ENCODE data around the gene SMPDL3B. TPM values are rescaled to one million over a fixed set of nuclear protein-coding genes. Genes with fewer than 3 reads are reported as not detected.

Gene SMPDL3B
- total RNA-seq, 1 experiment from 2014 or later, result 2.0 TPM

GRCh38 chr1:27960762-27961645 lies 26.2 kb downstream of the SMPDL3B start:
- in situ Hi-C loops (cut with HindIII; ENCODE audit: low pct_unique_long_range_greater_than_20kb, low sequenced_read_pairs), result no loop called here
- no peak for DNase-seq (ENCODE audit: low read depth, low spot score)

GRCh38 chr1:27961646-27962221 lies 26.9 kb downstream of the SMPDL3B start:
- DNase-seq (ENCODE audit: low read depth, low spot score), result peak; percentile 26
- in situ Hi-C loops (cut with HindIII; ENCODE audit: low pct_unique_long_range_greater_than_20kb, low sequenced_read_pairs), result no loop called here

DNA sequence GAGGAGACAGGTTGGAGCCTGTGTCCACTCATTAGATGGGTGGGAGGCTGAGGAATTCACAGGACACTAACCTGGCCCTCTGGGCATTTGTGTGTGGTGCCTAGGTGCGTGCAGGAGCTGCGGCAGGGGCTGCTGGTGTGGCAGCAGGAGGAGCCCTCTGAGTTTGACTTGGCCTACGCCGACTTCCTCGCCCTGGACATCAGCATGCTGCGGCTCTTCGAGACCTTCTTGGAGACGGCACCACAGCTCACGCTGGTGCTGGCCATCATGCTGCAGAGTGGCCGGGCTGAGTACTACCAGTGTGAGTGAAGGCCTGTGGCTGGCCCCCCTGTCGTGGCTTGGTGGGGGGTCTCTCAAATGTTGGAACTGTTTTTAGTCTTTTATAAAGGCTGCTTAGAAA lies 28.6 kb downstream of the SMPDL3B start:
- no peak for DNase-seq (ENCODE audit: low read depth, low spot score)
- in situ Hi-C loops (cut with HindIII; ENCODE audit: low pct_unique_long_range_greater_than_20kb, low sequenced_read_pairs), result no loop called here

DNA sequence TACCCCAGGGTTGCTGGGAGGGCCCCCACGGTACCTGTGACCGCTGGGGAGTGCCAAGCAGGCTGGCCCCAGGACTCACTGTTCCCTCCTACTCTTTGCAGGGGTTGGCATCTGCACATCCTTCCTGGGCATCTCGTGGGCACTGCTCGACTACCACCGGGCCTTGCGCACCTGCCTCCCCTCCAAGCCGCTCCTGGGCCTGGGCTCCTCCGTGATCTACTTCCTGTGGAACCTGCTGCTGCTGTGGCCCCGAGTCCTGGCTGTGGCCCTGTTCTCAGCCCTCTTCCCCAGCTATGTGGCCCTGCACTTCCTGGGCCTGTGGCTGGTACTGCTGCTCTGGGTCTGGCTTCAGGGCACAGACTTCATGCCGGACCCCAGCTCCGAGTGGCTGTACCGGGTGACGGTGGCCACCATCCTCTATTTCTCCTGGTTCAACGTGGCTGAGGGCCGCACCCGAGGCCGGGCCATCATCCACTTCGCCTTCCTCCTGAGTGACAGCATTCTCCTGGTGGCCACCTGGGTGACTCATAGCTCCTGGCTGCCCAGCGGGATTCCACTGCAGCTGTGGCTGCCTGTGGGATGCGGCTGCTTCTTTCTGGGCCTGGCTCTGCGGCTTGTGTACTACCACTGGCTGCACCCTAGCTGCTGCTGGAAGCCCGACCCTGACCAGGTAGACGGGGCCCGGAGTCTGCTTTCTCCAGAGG lies 31.8 kb downstream of the SMPDL3B start:
- DNase-seq (ENCODE audit: low read depth, low spot score), result no peak
- in situ Hi-C loops (cut with HindIII; ENCODE audit: low pct_unique_long_range_greater_than_20kb, low sequenced_read_pairs), result no loop called here

DNA sequence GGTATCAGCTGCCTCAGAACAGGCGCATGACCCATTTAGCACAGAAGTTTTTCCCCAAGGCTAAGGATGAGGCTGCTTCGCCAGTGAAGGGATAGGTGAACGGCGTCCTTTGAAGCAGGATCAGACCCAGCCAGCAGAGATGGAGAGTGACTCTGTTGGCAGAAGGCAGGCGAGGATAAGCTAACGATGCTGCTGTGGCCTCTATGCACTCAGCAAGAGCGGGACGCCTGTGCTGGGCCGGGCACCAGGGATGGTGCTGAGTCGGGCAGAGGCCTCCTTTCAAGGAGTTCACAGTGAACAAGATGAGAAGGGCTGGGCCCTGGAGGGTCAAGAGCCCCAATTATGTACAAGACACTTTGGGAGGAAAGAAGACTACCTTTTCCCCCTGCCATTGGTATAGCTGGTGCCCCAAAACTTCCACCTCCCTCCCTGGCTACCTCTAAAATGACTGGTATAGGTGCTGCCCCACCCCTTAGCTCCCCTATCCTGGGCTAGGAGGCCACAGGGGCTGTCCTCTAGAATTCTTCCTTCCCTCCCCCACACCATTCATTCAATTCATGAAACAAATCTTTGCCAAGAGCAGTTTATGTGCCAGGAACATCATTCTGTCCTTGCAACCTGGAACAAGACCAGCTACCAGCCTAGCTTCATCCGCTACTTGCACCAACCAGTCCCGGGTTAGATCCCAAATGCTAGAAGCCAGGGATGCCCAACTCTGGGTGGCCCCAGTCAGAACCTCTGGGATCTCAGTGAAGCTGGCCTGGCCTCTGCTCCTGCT lies 32.5 kb downstream of the SMPDL3B start:
- in situ Hi-C loops (cut with HindIII; ENCODE audit: low pct_unique_long_range_greater_than_20kb, low sequenced_read_pairs), result no loop called here
- no peak for DNase-seq (ENCODE audit: low read depth, low spot score)

- DNase-seq (ENCODE audit: low read depth, low spot score), result no peak
- in situ Hi-C loops (cut with HindIII; ENCODE audit: low pct_unique_long_range_greater_than_20kb, low sequenced_read_pairs), result no loop called here
Observed at GRCh38 chr1:27967884-27968466, 33.2 kb downstream of the SMPDL3B start.

GRCh38 chr1:27968692-27969091 lies 33.9 kb downstream of the SMPDL3B start:
- DNase-seq (ENCODE audit: low read depth, low spot score), result peak; percentile 47
- in situ Hi-C loops (cut with HindIII; ENCODE audit: low pct_unique_long_range_greater_than_20kb, low sequenced_read_pairs), result no loop called here

- DNase-seq (ENCODE audit: low read depth, low spot score), result no peak
- in situ Hi-C loops (cut with HindIII; ENCODE audit: low pct_unique_long_range_greater_than_20kb, low sequenced_read_pairs), result no loop called here
Observed at GRCh38 chr1:27970401-27970800, 35.6 kb downstream of the SMPDL3B start.

- DNase-seq (ENCODE audit: low read depth, low spot score), result no peak
- in situ Hi-C loops (cut with HindIII; ENCODE audit: low pct_unique_long_range_greater_than_20kb, low sequenced_read_pairs), result no loop called here
Observed at GRCh38 chr1:27971674-27972073, 36.9 kb downstream of the SMPDL3B start.

DNA sequence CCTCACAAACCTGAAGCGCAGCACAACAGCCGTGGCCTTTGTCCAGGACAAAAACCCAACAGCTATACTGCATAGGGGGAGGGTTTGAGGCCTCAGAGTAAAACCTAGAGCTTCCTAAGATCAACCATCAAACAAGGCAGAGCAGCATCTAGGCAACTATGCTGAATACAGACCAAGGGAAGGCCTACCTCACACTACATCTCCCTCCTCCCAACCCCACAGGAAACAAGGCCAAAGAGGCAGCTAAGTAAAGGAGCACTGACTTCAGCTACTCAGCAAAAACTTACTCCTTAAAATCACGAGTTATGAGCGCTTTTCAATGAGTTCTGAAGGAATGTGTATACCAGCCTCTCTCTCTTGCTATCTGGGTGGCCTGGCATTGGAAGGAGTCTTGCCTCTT lies 37.3 kb downstream of the SMPDL3B start:
- in situ Hi-C loops (cut with HindIII; ENCODE audit: low pct_unique_long_range_greater_than_20kb, low sequenced_read_pairs), result no loop called here
- no peak for DNase-seq (ENCODE audit: low read depth, low spot score)

DNA sequence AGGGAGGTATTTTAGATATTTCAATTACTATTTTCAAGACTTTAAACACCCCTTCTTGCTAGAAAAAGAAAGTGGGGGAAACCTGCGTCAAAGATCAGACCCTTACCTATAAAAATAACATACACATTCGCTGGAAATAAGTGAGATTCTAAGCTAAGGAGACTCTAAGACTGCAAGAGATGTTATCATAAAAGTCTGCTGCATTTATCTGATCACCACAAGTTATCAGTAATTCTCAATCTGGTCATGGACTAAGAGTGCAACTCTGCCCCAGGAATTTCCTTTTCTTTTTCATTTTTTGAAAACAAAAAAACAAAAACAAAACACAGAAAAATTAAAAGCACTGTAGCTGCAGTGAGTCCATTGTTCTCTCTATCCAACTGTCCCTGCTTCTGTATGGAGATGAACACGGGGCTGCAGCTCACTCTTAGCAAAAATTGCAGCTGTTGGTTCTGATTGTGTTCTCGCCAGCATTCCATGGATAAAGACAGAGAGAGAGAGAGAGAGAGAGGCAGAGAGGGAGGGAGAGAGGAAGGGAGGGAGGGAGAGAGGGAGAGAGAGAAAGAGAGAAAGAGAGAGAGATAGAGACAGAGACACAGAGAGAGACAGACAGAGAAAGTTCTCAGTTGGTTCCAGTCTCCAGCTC lies 39.1 kb downstream of the SMPDL3B start:
- in situ Hi-C loops (cut with HindIII; ENCODE audit: low pct_unique_long_range_greater_than_20kb, low sequenced_read_pairs), result no loop called here
- no peak for DNase-seq (ENCODE audit: low read depth, low spot score)

GRCh38 chr1:27974417-27974781 lies 39.6 kb downstream of the SMPDL3B start:
- DNase-seq (ENCODE audit: low read depth, low spot score), result no peak
- in situ Hi-C loops (cut with HindIII; ENCODE audit: low pct_unique_long_range_greater_than_20kb, low sequenced_read_pairs), result no loop called here

- in situ Hi-C loops (cut with HindIII; ENCODE audit: low pct_unique_long_range_greater_than_20kb, low sequenced_read_pairs), result no loop called here
- peak; percentile 54 for DNase-seq (ENCODE audit: low read depth, low spot score)
Observed at GRCh38 chr1:27979151-27979858, 44.5 kb downstream of the SMPDL3B start.

- DNase-seq (ENCODE audit: low read depth, low spot score), result no peak
- in situ Hi-C loops (cut with HindIII; ENCODE audit: low pct_unique_long_range_greater_than_20kb, low sequenced_read_pairs), result no loop called here
Observed at GRCh38 chr1:27979859-27980201, 45.0 kb downstream of the SMPDL3B start.

- DNase-seq (ENCODE audit: low read depth, low spot score), result no peak
- in situ Hi-C loops (cut with HindIII; ENCODE audit: low pct_unique_long_range_greater_than_20kb, low sequenced_read_pairs), result no loop called here
Observed at GRCh38 chr1:27980216-27980845, 45.5 kb downstream of the SMPDL3B start.

DNA sequence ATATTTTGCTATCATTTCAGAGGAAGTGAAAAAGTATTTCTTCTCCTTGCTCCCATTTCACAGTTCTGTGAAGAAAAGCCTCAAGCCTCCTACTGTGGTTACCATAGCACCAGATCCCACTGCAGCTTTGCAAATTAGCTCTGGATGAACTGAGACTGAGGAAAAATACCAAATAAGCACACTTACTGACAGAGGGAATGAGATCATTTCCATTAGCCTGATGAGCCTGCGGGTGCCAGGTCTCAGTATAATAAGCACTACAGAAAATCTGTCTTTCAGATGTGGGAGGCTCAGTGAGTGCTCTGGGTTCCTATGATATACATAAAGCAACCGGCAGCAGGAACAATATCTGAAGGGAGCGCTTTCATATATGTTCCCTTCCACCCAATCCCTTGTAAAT lies 46.3 kb downstream of the SMPDL3B start:
- no peak for DNase-seq (ENCODE audit: low read depth, low spot score)
- in situ Hi-C loops (cut with HindIII; ENCODE audit: low pct_unique_long_range_greater_than_20kb, low sequenced_read_pairs), result no loop called here
